Lower leg skin (tissue), 3 donors: Measurements from ENCODE around the gene TMEM187.

Source experiments
- CTCF ChIP-seq, 3 donors: fragments of 450-650 bp; IDR thresholded peaks; one replicate each; pipeline ENCODE4 v1.5.1; 2016; ENCODE audit warnings: antibody characterized with exemption in 3 of 3, mild to moderate bottlenecking in 3 of 3, moderate library complexity in 2 of 3
- POLR2A ChIP-seq, 2 donors: fragments of 450-650 bp; IDR thresholded peaks; one replicate each; pipeline ENCODE4 v1.6.1; 2016 to 2017; ENCODE audit warnings: antibody characterized with exemption in 2 of 2, mild to moderate bottlenecking in 1 of 2, moderate library complexity in 1 of 2

DNA sequence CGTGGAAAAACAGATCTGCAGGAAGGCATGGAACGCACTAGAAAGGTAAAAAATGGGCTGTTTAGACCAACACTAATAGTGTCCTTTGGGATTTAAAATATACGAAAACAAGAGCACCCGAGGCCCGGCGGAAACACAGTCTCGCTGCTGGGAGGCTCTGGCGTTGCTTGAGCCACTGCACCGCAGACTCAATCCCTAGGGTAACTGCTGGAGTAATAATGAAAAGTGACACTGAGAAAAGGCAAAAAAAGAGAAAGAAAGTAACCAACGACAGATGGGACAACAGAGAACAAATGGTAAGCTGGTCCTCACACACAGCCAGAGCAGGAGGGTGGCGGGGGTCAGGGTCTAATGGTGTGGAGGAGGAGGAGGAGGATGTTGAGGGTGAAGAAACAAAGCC lies 31.8 kb downstream of the TMEM187 start:
- TF ChIP-seq CTCF (IDR thresholded peaks at IDR 0.05) (no peak), POLR2A (IDR thresholded peaks at IDR 0.05) (no peak)
